Smooth muscle cell of the pulmonary artery (primary cell): ENCODE measurements around the gene BCR. TPM values are rescaled to one million over a fixed set of nuclear protein-coding genes. Genes with fewer than 3 reads are reported as not detected.

ENCODE experiments used
- total RNA-seq: library from RNA; depleted of rRNA; stranded (reverse); fragments of >200 nt; gene quantifications from 2 replicates; pipeline ENCODE4 v1.2.3, GENCODE V29; 2014

BCR gene
- total RNA-seq: 29.8 and 84.0 TPM in 2 replicates

DNA sequence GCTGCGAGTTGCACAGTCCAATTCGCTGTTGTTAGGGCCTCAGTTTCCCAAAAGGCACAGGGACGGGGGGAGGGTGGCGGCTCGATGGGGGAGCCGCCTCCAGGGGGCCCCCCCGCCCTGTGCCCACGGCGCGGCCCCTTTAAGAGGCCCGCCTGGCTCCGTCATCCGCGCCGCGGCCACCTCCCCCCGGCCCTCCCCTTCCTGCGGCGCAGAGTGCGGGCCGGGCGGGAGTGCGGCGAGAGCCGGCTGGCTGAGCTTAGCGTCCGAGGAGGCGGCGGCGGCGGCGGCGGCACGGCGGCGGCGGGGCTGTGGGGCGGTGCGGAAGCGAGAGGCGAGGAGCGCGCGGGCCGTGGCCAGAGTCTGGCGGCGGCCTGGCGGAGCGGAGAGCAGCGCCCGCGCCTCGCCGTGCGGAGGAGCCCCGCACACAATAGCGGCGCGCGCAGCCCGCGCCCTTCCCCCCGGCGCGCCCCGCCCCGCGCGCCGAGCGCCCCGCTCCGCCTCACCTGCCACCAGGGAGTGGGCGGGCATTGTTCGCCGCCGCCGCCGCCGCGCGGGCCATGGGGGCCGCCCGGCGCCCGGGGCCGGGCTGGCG, at the start of gene BCR:
TSS of gene BCR (plus strand) at position 209 of the 592 bp plus-strand sequence. CDS start 452 bp downstream, outside the sequence.

DNA sequence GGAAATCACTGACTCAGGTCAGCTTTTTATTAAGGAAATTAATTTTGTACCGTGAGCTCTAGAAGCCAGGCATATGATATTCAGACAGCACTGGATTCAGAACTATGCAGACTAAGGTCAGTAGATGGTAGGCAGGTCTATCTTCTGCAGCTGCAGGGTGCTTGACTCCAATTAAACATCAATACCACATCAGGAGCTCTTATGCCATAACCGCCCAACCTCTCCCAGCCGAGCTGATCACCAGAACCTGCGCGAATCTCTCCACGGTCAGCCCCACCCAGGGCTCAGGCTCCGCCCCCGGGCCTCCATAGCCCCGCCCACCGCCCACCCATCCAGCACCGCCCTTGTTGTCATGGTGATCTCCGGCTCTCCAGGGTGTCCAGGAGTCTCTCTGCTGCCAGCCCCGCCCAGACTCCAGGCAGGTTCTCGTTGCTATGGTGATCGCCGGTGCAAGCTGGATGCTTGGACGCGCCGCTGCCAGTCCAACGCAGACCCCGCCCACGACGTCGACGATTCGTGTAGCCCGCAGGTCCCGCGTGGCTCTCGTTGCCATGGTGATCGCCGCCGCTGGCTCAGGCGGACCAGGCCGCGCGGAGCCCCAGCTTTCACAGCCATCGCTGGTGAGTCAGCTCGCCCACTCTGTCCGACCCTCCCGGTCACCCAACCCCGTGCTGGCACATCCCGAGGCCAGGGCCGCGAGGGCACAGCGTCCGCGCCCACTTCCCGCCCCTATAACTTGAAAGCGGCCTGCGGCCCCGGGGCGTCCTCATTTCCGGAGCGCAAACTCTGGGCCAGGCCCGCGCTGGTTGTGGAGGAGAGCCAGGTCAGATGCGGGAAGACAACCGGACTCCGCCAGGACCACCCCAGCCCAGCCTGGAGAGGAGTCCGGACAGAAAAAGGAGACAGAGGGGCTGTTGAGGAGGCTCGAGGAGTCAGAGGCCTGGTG, 35.1 kb upstream of the BCR start, which contains the start of gene RAB36:
TSS of gene RAB36 (plus strand) at position 546 of the 946 bp plus-strand sequence. CDS start 1,140 bp downstream, outside the sequence.

Other genes starting within 250 kb of the BCR start
- 1.5 and 3.1 TPM in 2 replicates for gene GNAZ, start 110.0 kb upstream of the BCR start, total RNA-seq
- 0.13 and 0.26 TPM in 2 replicates for gene RSPH14, start 38.5 kb upstream of the BCR start, total RNA-seq
- gene RAB36, start 35.0 kb upstream of the BCR start, total RNA-seq: 3.8 and 4.8 TPM in 2 replicates